ENCODE results near the gene FAM168B.
"Not testable (repeated sequence)": the region's sequence is repeated elsewhere in the genome, so short reads cannot be mapped to it uniquely, and the experiment has no call there.

FAM168B gene

DNA sequence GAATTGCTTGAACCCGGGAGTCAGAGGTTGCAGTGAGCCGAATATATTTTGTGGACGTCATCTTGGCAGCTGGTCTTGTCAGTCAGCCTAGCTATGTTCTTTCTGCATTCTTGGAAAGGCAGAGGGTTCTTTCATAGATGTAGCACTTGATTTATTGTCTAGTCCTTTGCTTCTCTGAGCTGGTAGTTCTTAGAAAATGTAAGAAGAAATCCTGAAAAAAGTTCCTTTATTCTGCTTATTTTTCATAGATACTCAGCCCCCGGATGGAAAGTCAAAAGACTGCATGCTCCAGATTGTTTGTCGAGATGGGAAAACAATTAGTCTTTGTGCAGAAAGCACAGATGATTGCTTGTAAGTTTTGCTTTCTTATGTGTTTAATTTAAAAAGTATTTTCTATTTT is 33.2 kb upstream of the FAM168B start:
- TF ChIP-seq, protein P1, sequence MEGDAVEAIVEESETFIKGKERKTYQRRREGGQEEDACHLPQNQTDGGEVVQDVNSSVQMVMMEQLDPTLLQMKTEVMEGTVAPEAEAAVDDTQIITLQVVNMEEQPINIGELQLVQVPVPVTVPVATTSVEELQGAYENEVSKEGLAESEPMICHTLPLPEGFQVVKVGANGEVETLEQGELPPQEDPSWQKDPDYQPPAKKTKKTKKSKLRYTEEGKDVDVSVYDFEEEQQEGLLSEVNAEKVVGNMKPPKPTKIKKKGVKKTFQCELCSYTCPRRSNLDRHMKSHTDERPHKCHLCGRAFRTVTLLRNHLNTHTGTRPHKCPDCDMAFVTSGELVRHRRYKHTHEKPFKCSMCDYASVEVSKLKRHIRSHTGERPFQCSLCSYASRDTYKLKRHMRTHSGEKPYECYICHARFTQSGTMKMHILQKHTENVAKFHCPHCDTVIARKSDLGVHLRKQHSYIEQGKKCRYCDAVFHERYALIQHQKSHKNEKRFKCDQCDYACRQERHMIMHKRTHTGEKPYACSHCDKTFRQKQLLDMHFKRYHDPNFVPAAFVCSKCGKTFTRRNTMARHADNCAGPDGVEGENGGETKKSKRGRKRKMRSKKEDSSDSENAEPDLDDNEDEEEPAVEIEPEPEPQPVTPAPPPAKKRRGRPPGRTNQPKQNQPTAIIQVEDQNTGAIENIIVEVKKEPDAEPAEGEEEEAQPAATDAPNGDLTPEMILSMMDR (IDR thresholded peaks at IDR 0.05; ENCODE audit: insufficient read depth, missing control alignments) = no peak
- no peak for FAIRE-seq

DNA sequence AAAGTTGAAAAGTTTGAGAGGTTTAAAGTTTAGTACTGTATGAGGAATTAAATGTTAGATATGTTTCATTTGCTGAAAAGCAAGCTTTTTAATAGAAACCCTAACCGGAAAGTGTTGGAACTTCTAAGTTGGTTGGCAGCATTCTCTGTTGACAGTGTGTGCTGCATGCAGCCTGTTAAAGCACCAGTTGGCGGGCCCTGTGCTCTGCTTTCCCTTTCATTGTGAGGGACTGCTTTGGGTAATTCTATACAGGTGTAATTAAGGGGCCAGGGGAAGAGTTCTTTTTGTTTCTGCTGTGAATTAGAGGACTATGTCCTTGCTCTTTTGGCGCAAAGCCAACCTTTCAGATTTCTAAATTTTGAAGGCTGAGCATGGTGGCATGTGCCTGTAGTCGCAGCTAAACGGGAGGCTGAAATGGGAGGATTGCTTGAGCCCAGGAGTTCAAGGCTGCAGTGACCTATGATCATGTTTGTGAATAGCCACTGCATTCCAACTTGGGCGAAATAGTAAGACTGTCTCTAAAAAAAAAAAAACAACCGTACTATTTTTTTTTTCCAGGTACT is 32.0 kb upstream of the FAM168B start:
- no peak for FAIRE-seq
- no peak for DNase-seq (ENCODE audit: insufficient read length, low spot score)
- TF ChIP-seq, protein P1 (IDR thresholded peaks at IDR 0.05; ENCODE audit: insufficient read depth, missing control alignments) = no peak

More for the DNA sequence above, 33.2 kb upstream of the FAM168B start:
- DNase-seq (ENCODE audit: insufficient read length, low spot score) = no peak

- TF ChIP-seq, protein P1 (IDR thresholded peaks at IDR 0.05; ENCODE audit: insufficient read depth, missing control alignments) = no peak
- FAIRE-seq (no peak), DNase-seq (ENCODE audit: insufficient read length, low spot score) (no peak)
Measured at GRCh38 chr2:131123192-131123591, 29.9 kb upstream of the FAM168B start.

- TF ChIP-seq, protein P1 (IDR thresholded peaks at IDR 0.05; ENCODE audit: insufficient read depth, missing control alignments) = no peak
- FAIRE-seq (no peak), DNase-seq (ENCODE audit: insufficient read length, low spot score) (no peak)
Measured at GRCh38 chr2:131122496-131122895, 29.2 kb upstream of the FAM168B start.

DNA sequence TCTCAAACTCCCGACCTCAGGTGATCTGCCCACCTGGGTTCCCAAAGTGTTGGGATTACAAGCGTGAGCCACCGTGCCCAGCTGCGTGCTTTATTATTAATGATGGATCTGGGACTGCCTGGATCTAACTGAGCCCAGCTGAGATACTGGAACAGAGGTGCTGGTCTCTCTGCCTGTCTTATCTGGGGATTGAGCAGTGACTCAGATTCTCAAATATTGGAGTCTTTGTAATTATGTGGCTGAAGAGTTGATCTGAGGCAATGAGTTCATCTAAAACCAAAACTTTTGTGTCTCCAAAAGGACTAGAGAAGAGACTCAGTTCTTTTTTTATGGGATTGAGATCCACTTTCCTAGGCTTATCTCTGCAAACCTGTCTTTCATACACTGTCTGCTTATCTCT is 28.2 kb upstream of the FAM168B start:
- FAIRE-seq (no peak), DNase-seq (ENCODE audit: insufficient read length, low spot score) (no peak)
- TF ChIP-seq, protein P1 (IDR thresholded peaks at IDR 0.05; ENCODE audit: insufficient read depth, missing control alignments) = no peak

- DNase-seq (ENCODE audit: insufficient read length, low spot score) (no peak), FAIRE-seq (no peak)
- TF ChIP-seq, protein P1 (IDR thresholded peaks at IDR 0.05; ENCODE audit: insufficient read depth, missing control alignments) = no peak
Measured at GRCh38 chr2:131120815-131121317, 27.6 kb upstream of the FAM168B start.

DNA sequence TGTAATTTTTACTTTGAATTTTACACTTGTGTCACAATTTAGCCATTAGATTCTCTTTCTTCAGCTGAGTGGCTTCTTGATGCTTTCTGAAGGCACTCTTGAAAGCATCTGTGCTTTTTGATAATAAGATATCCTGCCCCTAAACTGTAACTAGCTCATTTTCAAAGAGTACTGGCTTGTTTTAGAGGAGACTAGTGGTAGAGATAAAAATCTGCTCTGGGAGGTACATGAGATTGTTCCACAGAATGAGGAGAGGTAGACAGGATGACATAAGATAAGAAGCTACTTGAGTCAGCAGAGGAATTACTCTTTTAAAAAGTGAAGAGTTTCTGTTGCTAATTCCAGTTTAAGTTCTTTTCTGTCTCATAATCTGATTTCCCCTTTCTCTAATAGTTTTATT is 22.5 kb upstream of the FAM168B start:
- no peak for FAIRE-seq
- no peak for DNase-seq (ENCODE audit: insufficient read length, low spot score)
- TF ChIP-seq, protein P1 (IDR thresholded peaks at IDR 0.05; ENCODE audit: insufficient read depth, missing control alignments) = no peak

DNA sequence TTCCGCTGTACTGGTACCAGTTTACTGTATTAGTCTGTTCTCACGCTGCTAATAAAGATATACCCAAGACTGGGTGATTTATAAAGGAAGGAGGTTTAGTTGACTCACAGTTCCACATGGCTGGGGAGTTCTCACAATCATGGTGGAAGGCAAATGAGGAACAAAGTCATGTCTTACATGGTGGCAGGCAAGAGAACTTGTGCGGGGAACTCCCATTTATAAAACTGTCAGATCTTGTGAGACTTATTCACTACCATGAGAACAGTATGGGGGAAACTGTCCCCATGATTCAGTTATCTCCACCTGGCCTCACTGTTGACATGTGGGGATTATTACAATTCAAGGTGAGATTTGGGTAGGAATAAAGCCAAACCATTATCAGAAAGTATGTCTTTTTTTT is 21.7 kb upstream of the FAM168B start:
- FAIRE-seq; DNase-seq (ENCODE audit: insufficient read length, low spot score): not testable (repeated sequence)

Measured in D721Med (cell line).